Central memory CD4-positive, alpha-beta T cell (primary cell): ENCODE measurements around the gene THOC1.

Experiments used
- DNase-seq: peaks from one replicate; pipeline ENCODE4 v3.0.0; 2022

The THOC1 gene

GRCh38 chr18:274313-274712, 6.5 kb upstream of the THOC1 start:
- no peak for DNase-seq

GRCh38 chr18:273525-273924, 5.7 kb upstream of the THOC1 start:
- no peak for DNase-seq

DNA sequence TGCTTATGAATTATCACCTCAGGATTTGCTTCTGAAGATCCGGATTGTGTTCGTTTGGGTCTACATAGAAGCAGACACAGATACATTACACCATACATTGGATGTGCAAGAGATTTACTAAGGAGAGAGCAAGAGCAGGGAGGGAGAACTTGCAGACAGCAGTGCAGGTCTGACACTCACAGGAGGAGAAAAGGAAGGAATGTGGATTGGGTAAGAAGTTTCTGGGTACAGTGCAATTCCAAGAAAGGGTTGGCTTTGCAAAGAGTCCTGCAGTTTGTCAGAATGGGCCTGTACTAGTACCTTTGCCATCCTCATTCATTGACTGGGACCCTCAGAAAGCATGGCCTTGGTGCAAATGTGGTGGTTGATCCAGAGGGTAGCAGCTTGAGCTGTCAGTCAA, 4.8 kb upstream of the THOC1 start:
- no peak for DNase-seq

GRCh38 chr18:269480-270095, 1.7 kb upstream of the THOC1 start:
- no peak for DNase-seq

DNA sequence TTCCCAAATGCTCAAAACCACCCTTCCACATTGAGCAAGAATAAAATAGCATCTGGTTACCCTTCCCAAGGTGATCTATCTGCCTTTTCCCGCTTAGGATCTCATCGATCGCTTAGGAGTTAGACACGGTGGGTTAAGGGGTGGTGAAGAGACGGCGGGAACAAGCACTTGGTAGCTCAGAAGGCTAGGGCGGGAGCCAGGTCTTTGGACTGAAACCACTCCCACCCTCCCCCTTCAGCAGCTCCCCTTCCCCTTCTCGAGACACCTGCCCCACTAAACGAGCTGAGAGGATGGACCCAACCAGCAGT, 513 bp downstream of the THOC1 start:
- DNase-seq = no peak

DNA sequence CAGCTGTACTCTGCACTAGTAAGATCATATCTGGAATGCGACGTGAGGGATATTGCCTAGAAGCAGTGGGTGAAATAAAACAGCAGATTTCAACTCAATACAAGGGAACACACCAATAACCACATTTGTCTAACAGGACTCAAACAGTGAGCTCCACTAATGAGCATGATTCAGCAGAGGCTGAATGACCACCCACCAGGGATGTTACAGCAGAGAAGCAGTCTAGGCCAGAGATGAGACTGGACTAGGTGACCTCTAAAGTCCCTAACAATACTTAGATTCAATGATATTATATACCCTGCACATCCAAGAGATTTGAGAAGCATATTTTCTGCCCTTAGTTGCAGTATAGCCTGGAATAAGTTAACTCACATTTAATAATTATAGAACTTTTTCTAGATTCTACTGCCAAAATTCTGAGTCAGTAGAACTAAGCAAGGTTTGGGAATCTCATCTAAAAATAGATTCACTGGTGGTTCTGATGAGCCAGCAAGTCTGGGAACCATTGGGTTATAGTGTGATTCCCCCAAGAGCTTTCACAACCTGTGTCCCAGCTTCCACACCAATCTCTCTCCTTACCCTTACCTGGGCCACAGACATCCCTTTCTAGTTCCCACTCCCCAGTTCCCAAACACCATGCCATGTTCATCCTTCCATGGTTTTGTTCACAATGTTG, 6.3 kb downstream of the THOC1 start:
- DNase-seq = no peak

- no peak for DNase-seq
Observed at GRCh38 chr18:260547-260946, 7.3 kb downstream of the THOC1 start.

DNA sequence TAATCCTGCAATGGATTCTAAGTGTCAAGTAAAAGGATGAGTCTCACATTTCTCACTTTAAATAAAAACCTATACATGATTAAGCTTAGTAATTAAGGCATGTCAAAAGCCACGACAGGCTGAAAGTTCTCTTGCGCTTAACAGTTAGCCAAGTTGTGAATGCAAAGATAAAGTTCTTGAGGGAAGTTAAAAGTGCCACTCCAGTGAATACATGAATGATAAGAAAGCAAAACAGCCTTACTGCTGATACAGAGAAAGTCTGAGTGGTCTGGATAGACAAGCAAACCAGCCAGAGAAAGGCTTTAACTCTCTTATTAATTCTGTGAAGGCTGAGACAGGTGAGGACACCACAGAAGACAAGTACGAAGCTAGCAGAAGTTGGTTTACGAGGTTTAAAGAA, 12.7 kb downstream of the THOC1 start:
- DNase-seq = no peak

- DNase-seq = no peak
Observed at GRCh38 chr18:253121-253520, 14.7 kb downstream of the THOC1 start.

DNA sequence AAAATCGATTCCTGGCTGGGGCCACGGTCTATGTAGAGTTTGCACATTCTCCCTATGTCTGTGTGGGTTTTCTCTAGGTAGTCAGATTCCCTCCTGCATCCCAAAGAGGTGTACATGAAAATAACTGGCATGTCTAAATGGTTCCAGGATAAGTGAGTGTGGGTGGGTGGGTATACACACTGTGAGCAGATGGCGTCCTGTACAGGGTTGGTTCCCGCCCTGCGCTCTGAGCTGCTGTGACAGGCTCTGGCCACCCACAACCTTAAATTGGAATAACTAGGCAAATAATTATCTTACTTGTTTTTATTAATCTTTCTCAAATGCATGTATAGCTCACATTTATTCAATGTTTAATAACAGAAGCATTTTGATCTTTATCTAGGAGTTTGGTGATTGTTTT, 16.3 kb downstream of the THOC1 start:
- DNase-seq = no peak

GRCh38 chr18:250685-251084, 17.2 kb downstream of the THOC1 start:
- DNase-seq = no peak

DNA sequence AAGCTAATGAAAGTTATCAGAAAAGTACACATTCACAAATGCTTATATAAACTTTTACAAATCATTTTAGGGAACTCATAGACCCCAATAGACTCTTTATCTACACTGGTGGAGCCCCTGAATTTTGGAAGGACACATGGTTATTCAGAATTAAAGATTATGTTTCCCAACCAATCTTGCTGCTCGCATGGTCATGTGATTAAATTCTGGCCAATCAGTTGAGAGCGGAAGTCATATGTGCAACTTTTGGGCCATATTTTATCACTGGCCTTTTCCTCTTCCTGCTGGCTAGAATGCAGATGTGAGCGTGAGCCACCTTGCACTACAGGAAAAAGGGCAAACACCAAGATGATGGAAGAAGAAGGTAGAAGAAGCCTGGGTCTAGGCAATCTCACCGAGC, 19.8 kb downstream of the THOC1 start:
- DNase-seq = no peak

DNA sequence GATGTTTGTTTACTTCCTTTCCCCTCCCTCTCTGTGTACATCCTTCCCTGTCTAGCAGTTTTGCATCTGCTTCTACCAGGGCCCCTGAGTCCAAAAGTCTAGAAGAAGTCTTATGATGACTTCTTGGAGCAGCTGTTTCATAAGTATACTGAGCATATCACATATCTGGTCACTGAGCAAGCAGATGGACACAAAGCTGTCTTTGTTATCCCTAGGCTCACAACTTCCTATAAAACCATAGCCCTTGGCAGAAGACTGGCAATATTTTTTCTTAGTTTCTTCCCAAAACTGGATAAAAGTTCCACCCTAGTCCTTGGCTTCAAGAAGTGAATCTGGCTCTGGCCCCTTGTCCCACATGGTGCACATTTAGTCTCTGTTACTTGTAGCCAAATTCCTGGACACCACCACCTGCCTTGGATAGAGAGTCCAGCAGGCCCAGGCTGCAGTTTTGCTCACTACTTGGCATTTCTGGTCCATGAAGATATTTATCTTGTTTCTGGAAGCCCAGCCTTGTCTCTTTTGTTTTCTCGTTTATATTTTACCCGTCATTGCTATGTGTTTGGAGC, 22.5 kb downstream of the THOC1 start:
- no peak for DNase-seq

DNA sequence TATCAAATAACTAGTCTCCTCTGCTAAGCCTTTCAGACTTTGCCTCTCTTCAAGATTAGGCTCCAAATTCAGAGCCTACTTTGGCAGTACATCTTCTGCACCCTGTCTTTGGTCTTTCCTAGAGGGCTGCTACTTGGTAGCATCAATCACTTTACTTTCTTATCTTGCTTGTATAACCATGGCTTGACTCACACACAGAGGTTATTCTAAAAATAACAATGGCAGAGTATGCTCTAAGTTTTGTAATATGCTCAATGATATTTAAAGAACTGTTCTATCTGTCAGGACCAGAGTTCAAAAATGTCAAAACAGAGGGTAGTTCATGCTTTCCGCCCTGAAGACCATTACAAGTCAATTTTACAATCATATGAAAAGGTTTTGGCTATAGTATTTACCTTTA, 27.7 kb downstream of the THOC1 start:
- DNase-seq = no peak

DNA sequence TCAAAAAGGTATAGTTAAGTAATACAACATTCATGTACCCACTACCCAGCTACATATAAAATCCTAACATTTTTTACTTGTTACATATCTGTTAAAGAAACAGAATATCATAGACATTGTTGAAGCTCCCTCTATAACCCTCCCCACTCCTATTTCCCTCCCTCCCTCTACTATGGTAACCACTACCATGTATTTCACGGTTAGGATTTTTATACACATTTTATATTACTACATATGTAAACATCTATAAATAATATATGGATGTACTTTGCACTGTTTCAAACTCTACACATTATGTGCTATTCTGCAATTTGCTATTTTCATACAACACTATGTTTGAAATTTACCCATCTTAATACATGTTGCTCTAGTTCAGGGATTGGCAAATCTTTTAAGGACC, 36.3 kb downstream of the THOC1 start:
- no peak for DNase-seq

- no peak for DNase-seq
Observed at GRCh38 chr18:228586-228985, 39.3 kb downstream of the THOC1 start.

DNA sequence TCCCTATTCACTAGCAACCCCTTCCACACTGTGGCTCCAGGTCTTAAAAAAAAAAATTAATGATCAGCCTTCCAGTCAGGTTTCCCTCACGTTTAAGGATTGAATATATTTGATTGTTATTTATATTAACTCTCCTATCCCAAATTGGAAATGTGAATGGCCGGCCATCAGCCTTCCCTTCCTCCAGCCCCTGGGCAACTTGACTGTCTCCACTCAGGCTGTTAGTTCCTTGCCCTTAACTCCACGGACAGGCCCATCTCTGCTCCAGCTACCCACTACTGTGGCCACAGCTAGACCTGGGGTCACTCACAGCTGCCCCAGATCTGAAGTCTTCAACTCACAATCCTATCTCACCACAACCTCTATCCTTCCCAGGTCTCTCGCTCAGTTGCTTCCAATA, 39.9 kb downstream of the THOC1 start:
- no peak for DNase-seq

DNA sequence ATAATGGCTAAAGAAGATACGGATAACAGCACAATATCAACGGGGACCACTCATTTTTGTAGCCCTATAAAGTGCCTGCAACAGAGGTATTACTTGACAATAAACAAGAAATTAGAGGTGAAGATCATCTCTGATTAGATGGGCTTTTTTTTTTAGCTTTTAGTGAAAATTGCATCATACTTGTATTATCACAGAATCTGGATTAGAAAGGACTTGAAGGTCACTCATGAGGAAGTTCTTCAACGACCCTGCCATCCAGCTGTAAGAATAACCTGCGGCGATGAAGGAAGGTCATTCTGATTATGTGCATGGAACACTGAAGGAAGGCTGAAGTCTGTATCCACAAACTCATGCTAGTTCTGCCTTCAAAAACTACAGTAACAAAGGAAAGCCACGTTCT, 40.5 kb downstream of the THOC1 start:
- no peak for DNase-seq

GRCh38 chr18:225745-226144, 42.1 kb downstream of the THOC1 start:
- DNase-seq = no peak

DNA sequence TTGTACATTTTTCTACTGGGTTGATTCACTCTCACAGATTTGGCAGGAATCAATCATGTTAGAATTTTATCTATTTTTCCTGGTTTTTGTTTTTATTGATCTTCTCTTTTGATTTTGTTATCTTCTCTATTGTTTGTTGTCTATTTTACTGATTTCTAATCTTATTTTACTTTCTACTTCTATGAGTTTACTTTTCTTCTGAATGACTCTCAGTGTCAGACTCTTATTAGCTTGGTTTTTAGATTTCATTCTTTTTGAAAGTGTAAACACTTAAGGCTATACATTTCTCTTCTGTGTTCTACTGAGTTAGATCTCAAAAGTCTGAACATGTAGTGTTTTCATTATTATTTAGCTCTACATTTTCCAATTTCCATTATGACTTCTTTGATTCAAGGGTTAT, 47.1 kb downstream of the THOC1 start:
- DNase-seq = no peak

DNA sequence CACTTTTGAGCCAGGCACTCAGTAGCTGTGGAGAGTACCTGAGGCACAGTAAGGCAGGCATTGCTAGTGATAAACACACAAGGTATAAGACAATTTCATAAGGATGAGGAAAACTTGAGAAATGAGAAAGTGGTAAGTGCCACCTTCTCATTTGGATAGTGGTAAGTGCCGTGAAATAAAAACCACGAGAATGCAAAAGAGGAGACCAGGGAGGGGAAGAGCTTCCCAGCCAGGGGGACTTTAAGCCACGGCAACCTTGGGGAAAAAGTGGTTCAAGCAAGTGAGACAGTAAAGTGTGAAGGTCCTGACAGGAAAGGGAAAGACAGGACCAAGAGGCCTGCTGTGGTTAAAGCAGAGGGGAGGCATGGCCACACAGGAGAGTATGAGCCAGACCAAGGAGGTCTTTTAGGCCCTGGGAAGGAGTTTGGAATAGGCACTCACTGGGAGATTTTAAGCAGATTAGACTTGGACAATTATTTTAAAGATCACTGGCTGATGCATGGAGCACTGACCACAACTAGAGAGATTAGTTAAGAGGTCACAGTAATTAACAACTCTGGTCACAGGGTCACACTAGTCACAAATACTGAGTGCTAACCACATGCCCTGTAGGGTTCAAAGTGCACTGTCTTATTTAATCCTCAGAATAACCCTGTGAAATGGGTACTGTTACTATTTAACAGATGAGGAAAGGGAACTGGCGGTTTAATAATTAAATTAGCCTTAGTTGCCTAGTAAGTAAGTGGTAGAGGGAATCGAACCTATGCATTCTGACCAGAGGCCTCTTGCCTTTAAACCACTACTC, 50.1 kb downstream of the THOC1 start:
- no peak for DNase-seq

DNA sequence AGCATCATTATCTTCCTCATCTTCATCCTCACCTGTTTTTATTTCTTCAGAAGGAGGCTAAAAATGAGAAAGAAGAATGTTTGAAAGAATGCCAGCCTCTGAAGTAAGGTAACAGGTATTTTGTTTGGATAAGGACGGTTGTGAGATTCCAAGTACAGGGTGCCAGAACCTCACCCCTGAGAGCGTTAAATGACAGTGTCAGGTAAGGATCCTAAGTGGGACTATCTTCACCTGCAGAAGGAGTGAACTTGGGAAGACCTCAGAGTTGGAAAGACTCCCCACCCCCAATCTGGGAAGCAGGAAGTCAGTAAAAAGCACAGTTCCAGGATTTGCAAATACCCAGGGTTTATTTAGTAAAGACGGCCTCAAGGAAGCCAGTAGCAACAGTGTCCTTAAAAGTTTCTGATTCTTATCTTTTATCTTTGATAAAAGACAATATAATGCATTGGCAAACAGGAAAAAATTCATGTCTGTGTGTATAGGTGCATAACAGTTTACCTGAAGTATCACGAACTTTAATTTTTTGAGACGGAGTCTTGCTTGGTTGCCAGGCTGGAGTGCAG, 52.3 kb downstream of the THOC1 start:
- DNase-seq = no peak

GRCh38 chr18:213966-214365, 53.9 kb downstream of the THOC1 start:
- DNase-seq = no peak

- no peak for DNase-seq
Observed at GRCh38 chr18:213505-213904, 54.3 kb downstream of the THOC1 start.
